PFSK-1 (cell line): ENCODE measurements around the gene CALCOCO1.

ENCODE experiments used
- POLR2AphosphoS5 ChIP-seq: IDR thresholded peaks from 2 replicates; pipeline ENCODE4 v1.6.1; 2012; ENCODE audit warnings: low read depth, mild to moderate bottlenecking, control low read depth, low read length, moderate library complexity
- TAF1 ChIP-seq: IDR thresholded peaks from 2 replicates; pipeline ENCODE4 v1.6.1; 2012; ENCODE audit warnings: low read length, control low read depth, borderline replicate concordance; ENCODE audit not compliant: insufficient read depth

GRCh38 chr12:53736592-53736991 is 9.3 kb upstream of the CALCOCO1 start:
- no peak for TF ChIP-seq POLR2AphosphoS5
- TF ChIP-seq TAF1, result no peak
